Measurements from ENCODE around the gene PLVAP. TPM values are rescaled to one million over a fixed set of nuclear protein-coding genes. Genes with fewer than 3 reads are reported as not detected.

The PLVAP gene
- total and polyA plus RNA-seq, 8 donors = 14.0 to 59.5 (median 20.3) TPM

DNA sequence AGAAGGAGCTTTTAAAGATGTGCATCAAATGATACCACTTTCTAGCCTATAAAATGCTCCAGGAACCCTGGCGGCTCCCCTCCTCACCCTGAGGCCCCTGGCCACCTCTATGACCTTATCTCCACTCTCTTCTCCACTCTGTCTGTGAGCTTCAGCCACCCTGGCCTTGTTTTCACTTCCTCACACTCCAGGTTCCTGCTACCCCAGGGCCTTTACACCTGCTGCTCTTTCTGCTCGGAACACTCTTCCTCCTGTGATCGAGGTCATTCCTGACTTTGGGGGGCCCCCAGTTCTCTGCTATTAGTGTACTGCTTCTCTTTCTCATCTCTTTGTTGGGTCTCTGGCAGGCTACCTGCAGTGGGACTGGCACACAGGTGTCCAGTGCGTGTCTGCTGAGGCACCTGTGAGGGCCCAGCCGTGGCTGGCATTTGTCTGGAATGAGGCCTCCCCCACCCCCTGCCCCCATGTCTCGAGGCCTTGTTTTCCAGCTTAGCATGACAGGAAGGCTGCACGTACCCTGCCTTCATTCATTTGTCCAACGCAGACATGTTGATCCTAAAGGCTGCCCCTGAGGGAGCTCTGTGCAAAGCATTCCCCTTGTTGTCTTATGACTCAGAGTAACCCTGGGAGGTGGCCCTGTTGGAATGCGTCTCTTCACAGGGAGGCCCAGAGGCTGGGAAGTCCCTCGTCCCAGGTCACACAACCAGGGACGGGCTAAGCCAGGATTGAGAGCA, 65.5 kb downstream of the PLVAP start:
- no peaks in the 10 kb centered on the region for H3K9me3 ChIP-seq
- ATAC-seq (peak; percentile 32), DNase-seq (no peak)
- H3K4me3 ChIP-seq = no peak overlapping the region
- intact Hi-C loops (cut with DNase I) = no loop called here
- H3K27me3 ChIP-seq = no peaks in the 10 kb centered on the region
- peaks cover 10 to 50% of the 10 kb centered on the region in 2 donors for H3K4me1 ChIP-seq
- peak overlapping the region in 1 of 2 donors; percentile 18 for H3K27ac ChIP-seq
- H3K36me3 ChIP-seq = peaks cover 0 to 42% of the 10 kb centered on the region in 2 donors
- TF ChIP-seq, protein P1, sequence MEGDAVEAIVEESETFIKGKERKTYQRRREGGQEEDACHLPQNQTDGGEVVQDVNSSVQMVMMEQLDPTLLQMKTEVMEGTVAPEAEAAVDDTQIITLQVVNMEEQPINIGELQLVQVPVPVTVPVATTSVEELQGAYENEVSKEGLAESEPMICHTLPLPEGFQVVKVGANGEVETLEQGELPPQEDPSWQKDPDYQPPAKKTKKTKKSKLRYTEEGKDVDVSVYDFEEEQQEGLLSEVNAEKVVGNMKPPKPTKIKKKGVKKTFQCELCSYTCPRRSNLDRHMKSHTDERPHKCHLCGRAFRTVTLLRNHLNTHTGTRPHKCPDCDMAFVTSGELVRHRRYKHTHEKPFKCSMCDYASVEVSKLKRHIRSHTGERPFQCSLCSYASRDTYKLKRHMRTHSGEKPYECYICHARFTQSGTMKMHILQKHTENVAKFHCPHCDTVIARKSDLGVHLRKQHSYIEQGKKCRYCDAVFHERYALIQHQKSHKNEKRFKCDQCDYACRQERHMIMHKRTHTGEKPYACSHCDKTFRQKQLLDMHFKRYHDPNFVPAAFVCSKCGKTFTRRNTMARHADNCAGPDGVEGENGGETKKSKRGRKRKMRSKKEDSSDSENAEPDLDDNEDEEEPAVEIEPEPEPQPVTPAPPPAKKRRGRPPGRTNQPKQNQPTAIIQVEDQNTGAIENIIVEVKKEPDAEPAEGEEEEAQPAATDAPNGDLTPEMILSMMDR (IDR thresholded peaks at IDR 0.05) = no peak

DNA sequence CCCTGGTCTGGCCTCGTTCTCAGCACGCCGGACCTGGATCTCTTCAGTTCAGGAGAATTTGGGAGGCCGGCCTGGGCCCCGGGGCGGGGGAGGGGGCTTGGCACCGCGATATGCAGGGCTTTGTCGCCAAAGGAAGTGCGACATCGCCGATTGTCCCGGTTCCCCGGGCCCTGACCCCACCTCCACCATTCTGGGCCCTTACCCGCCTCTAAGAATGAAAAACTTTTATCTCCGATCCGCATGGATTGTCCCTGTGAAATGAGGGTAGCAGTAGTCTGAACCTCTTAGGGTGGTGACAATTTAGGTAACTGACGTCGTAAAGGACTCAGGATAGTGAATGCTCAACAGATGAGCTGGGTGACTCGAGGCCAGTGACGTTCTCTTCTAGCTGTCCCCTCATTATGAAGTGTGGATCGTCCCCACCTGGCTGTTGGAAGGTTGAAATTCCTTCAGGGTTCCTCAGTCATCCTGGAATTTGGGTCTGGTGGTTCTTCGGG, 67.1 kb downstream of the PLVAP start:
- H3K9me3 ChIP-seq = no peaks in the 10 kb centered on the region
- H3K27ac ChIP-seq = peak overlapping the region in 1 of 2 donors; percentile 78
- no peak for DNase-seq
- H3K4me3 ChIP-seq = peak overlapping the region; percentile 82 to 86
- intact Hi-C loops (cut with DNase I) = no loop called here
- peaks cover 0 to 27% of the 10 kb centered on the region in 2 donors for H3K36me3 ChIP-seq
- TF ChIP-seq, protein P1 (IDR thresholded peaks at IDR 0.05) = no peak
- H3K27me3 ChIP-seq = no peaks in the 10 kb centered on the region
- peaks cover 19 to 61% of the 10 kb centered on the region in 2 donors for H3K4me1 ChIP-seq
- no peak for ATAC-seq

DNA sequence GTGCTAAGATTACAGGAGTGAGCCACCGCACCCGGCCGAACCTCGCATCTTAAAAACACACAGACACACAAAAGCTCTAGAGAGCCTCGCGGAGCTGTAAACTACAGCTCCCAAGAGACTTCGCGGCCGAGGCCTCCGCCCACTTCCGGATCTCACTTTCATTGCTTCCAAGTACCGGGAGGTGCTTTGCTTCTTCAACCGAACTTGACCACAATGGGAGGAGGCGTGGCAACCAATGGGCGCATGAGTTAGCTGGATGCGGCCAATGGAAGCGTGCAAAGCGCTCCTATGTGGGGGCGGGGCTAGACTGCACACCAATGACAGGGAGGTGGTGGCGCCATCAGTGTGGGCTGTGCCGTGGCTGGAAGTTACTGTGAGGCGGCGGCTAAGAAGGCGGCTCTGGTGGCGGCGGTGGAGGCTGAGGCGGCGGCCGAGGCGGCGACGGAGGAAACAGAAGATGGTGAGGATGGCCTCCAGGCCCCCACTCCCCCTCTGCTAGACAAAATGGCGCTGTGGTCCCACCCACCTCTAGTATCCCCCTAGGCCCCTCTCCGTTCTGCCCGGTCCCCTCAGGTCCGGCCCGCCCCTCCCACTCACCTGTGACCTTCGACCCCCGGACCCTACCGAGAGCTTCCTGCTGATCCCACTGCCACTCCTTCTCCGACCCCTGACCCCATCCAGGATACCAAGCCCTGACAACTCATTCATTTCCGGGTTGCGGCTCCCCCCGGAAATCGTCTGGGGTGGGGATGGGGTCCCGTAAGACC, 67.8 kb downstream of the PLVAP start, which contains the start of gene DDA1:
DDA1 (plus strand) TSS at position 366 of the 767 bp plus-strand sequence; CDS start at position 458, 92 bp downstream.
- H3K9me3 ChIP-seq = no peaks in the 10 kb centered on the region
- intact Hi-C loops (cut with DNase I) = no loop called here
- no peaks in the 10 kb centered on the region for H3K27me3 ChIP-seq
- H3K4me3 ChIP-seq = peak within 1 kb of the TSS; percentile 82 to 86
- TF ChIP-seq, protein P1 (IDR thresholded peaks at IDR 0.05) = no peak
- DNase-seq = peak; percentile 98 to 100 (median 99)
- peaks cover 0 to 22% of the 10 kb centered on the region in 2 donors for H3K36me3 ChIP-seq
- H3K4me1 ChIP-seq = peaks cover 23 to 67% of the 10 kb centered on the region in 2 donors
- peak; percentile 82 for ATAC-seq
- peak within 1 kb of the TSS; percentile 44 to 78 for H3K27ac ChIP-seq

DNA sequence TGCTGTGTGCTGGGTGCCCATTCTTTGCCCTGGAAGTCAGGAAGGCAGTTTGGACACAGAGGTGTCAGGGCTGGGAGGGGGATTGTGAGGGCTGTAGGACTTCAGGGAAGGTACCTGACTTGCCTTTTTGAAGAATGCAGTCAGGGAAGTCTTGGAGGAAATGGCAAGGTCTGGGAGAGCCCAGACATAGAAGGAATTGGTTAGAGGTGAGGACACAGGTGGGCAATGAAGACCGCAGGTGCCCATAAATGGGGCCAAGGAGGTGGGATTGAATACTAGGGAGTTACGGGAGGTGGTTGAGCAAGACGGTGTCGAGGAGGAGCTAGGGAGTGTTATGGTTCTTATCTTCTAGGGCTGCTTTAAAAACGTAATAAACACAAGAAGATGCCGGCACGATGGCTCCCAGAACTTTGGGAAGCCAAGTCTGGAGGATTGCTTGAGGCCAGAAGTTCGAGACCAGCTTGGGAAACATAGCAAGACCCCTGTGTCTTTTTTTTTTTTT, 69.2 kb downstream of the PLVAP start:
- H3K4me3 ChIP-seq = no peak overlapping the region
- no peaks in the 10 kb centered on the region for H3K9me3 ChIP-seq
- no peak overlapping the region for H3K27ac ChIP-seq
- peaks cover 0 to 11% of the 10 kb centered on the region in 2 donors for H3K36me3 ChIP-seq
- H3K4me1 ChIP-seq = peaks cover 28 to 79% of the 10 kb centered on the region in 2 donors
- DNase-seq = no peak
- TF ChIP-seq, protein P1 (IDR thresholded peaks at IDR 0.05) = no peak
- H3K27me3 ChIP-seq = no peaks in the 10 kb centered on the region
- ATAC-seq = no peak
- intact Hi-C loops (cut with DNase I) = no loop called here
